ENCODE measurements around the gene GPATCH1.
"Not testable (repeated sequence)": the region's sequence is repeated elsewhere in the genome, so short reads cannot be mapped to it uniquely, and the experiment has no call there.

Gene GPATCH1

DNA sequence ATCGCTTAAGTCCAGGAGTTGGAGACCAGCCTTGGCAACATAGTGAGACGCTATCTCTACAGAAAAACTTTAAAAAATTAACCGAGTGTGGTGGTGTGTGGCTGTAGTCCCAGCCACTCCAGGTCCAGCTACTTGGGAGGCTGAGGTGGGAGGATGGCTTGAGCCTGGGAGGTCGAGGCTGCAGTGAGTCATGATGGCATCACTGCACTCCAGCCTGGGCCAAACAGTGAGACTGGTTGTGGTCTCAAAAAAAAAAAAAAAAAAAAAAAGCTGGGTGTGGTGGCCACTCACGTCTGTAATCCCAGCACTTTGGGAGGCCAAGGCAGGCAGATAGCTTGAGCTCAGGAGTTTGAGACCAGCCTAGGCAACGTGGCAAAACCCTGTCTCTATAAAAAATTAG, 85.1 kb downstream of the GPATCH1 start:
- not testable (repeated sequence) for DNase-seq

DNA sequence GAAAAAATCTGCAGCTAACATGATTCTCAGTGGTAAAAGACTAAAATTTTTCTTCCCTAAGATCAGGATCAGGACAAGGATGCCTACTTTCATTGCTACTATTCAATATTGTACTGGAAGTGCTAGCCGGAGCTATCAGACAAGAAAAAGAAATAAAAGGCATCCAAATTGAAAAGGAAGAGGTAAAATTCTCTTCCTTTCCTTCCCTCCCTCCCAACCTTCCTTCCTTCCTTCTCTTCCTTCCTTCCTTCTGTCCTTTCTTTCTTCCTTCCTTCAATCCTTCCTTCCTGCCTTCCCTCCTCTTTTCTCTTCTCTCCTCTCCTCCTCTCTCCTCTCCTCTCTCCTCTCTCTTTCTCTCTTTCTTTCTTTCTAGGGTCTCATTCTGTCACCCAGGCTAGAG, 86.5 kb downstream of the GPATCH1 start:
- DNase-seq: no peak

- no peak for DNase-seq
Measured at GRCh38 chr19:33168528-33168927, 87.5 kb downstream of the GPATCH1 start.

DNA sequence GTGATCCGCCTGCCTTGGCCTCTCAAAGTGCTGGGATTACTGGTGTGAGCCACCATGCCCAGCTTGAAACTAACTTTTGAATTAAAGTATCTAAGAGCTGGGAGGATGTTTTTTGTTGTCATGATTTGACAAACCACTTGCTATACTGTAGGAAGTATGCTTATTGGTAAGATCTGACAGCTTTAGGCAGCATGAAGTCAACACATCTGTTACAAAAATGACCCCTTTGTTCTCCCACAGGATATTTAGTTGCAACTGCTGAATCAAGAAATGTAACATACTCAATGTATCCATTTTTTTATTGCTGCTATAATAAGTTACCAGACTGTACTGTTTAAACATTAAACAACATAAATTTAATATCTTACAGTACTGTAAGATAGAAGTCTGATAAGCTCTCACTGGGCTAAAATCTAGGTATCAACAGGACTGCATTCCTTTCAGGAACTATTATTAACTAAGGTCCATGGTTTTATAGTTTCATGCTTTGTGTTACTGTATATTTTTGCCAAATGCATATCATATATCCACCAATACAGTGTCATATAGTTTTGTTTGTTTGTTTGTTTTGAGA, 90.3 kb downstream of the GPATCH1 start:
- no peak for DNase-seq

GRCh38 chr19:33171916-33172359, 91.0 kb downstream of the GPATCH1 start:
- DNase-seq: no peak

DNA sequence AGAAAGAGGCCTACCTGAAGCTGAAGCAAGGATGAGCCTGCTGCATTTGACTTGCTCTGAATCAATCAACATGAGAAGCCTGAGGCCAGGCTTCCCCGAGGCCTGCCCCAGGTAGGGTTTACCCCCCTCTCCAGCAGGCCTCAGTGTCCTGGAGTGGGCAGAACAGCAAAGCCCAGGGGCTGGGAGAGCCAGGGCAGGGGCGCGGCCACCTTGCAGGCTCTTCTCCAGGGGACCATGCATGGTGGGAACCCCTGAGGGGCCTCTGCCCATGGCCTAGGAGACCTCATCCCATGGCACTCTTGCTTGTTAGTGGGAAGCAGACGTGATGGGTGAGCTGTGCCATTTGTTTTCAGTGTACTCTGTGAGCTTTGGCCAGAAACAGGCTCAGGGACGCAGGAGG, 93.2 kb downstream of the GPATCH1 start:
- DNase-seq: no peak

GRCh38 chr19:33175156-33175782, 94.3 kb downstream of the GPATCH1 start:
- no peak for DNase-seq

DNA sequence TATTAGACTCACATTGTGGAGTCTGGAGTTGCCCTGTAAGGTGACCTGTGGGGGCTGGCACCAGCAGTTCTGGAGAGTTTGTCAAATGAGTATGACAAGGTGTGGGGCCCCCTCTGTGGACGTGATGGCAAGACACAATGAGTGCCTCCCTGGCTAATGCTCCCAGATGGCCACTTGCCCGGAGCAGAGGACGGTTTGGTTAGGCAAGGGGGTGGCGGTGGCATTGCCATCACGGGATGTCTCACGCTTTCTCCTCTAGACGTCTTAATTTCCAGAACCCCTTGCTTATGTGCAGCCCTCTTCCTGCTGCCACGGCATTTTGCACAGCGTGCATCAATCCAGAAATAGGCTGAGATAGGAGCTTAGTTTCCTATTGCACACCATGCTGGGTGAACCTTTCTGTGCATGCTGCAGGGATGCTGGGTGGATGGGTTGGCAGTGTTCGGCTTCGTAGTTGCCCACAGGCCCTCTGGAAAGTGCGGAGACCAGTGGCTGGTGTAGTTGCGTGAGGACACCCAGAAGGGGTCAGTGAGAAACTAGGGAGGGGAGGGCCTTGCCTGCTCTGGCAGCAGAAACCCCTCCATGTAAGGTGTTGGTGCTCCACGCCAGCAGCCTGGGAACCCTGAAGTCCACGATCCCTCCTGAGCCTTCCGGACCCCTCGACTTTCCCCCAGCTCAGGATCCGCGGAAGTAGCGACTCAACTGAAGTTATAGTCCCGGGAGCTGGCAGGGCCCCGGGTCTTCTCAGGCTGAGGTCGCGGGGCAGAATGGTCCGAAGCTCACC, 95.1 kb downstream of the GPATCH1 start:
- DNase-seq: peak; percentile 25

DNA sequence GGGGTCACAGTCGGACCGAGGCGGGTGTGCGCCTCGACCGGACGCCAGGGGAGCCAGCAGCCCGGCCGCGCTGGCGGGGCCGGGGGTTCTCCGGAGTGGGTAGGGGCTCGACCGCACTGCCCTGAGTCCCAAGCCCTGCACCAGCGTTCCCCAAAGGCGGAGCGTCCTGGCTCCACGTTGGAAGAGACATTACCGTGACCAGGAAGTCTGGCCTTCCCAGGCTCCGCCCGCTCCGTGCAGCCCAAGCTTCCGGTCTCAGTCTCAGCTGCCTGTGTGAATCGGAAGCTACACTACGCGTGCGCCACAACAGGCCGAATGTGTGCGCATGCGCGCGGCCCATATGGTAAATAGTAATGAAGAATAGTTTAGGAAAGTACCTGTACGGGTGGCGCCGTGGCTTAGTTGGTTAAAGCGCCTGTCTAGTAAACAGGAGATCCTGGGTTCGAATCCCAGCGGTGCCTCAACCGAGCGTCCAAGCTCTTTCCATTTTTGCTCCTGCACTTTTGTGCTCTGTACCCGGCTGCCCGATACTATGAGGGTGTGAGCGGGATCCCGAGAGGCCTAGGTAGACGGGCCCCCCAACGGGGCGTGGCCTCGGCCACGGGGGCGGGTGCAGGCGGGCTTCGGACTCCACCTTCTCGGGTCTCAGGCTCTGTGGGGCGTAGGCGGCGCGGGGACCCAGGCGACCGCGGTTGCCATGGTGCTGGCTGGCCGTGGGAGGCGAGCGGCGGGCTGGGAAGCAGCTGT, 95.9 kb downstream of the GPATCH1 start:
- peak; percentile 96 for DNase-seq

DNA sequence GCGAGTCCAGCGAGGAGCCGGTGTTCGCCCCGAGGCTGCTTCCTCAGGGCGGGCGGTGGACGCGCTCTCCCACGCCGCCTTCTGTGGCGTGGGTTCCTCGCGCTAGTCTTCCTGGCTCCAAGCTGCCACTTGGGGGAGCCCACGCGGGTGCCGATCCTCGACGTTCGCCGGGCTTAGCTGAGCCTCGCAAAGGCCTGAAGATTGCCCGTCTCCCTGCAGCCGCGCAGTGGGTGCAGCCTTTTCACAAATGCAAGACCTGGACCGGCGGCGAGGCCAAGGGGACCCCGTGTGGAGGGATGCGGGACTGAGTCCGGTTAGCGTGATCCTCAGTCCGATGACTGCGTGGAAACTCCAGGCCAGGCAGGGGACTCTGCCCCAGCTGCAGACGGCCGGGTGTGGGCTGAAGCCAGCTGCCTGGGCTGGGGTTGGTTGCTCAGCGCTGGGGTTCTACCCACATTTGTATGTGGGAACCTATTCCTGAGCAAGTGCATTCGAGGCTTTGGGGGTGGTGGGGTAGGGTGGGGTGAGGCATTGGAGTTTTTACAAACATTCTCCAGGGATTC, 96.5 kb downstream of the GPATCH1 start:
- peak; percentile 76 for DNase-seq

Measured in activated effector memory CD4-positive, alpha-beta T cell treated with Interleukin-2 at 50 U/mL for 16 hours (primary cell).